Jurkat, Clone E6-1 (cell line): ENCODE data around the gene TMEM38A.
A peak's percentile ranks its signal among the peaks of the same experiment; 100 is the strongest.
"Not testable (repeated sequence)": the region's sequence is repeated elsewhere in the genome, so short reads cannot be mapped to it uniquely, and the experiment has no call there.

ENCODE experiments used
- DNase-seq: peaks from one replicate; pipeline ENCODE4 v3.0.0-alpha.2; 2011; ENCODE audit warnings: low read depth, low spot score
- H3K4me3 ChIP-seq: 2 replicates; pipeline ENCODE4 v1.5.1; 2011; ENCODE audit warnings: mild to moderate bottlenecking, low read length, control low read depth, moderate library complexity

TMEM38A gene

GRCh38 chr19:16668702-16669101, 7.8 kb downstream of the TMEM38A start:
- not testable (repeated sequence) for H3K4me3 ChIP-seq, DNase-seq

GRCh38 chr19:16670291-16670690, 9.4 kb downstream of the TMEM38A start:
- H3K4me3 ChIP-seq: no peak overlapping the region
- DNase-seq: no peak

- no peak for DNase-seq
- no peak overlapping the region for H3K4me3 ChIP-seq
Observed at GRCh38 chr19:16671652-16672274, 10.8 kb downstream of the TMEM38A start.

GRCh38 chr19:16673231-16673630, 12.3 kb downstream of the TMEM38A start:
- no peak for DNase-seq
- H3K4me3 ChIP-seq: no peak overlapping the region

GRCh38 chr19:16673839-16674238, 12.9 kb downstream of the TMEM38A start:
- not testable (repeated sequence) for H3K4me3 ChIP-seq, DNase-seq

- no peak for DNase-seq
Observed at GRCh38 chr19:16676101-16676798, 15.3 kb downstream of the TMEM38A start.

GRCh38 chr19:16677055-16677454, 16.1 kb downstream of the TMEM38A start:
- DNase-seq: no peak
- H3K4me3 ChIP-seq: no peak overlapping the region

More at GRCh38 chr19:16676101-16676798, 15.3 kb downstream of the TMEM38A start:
- H3K4me3 ChIP-seq: no peak overlapping the region

GRCh38 chr19:16678498-16678897, 17.6 kb downstream of the TMEM38A start:
- DNase-seq: no peak
- H3K4me3 ChIP-seq: no peak overlapping the region

GRCh38 chr19:16679811-16680210, 18.9 kb downstream of the TMEM38A start:
- no peak overlapping the region for H3K4me3 ChIP-seq
- DNase-seq: no peak

GRCh38 chr19:16682539-16682938, 21.6 kb downstream of the TMEM38A start:
- no peak for DNase-seq
- no peak overlapping the region for H3K4me3 ChIP-seq

- no peak overlapping the region for H3K4me3 ChIP-seq
- no peak for DNase-seq
Observed at GRCh38 chr19:16684216-16684615, 23.3 kb downstream of the TMEM38A start.

GRCh38 chr19:16688084-16688483, 27.1 kb downstream of the TMEM38A start:
- no peak overlapping the region for H3K4me3 ChIP-seq
- DNase-seq: no peak

GRCh38 chr19:16698914-16699313, 38.0 kb downstream of the TMEM38A start:
- H3K4me3 ChIP-seq: no peak overlapping the region
- DNase-seq: no peak

GRCh38 chr19:16702123-16702522, 41.2 kb downstream of the TMEM38A start:
- H3K4me3 ChIP-seq: no peak overlapping the region
- DNase-seq: no peak

GRCh38 chr19:16703677-16704076, 42.7 kb downstream of the TMEM38A start:
- H3K4me3 ChIP-seq: no peak overlapping the region
- no peak for DNase-seq

- DNase-seq, H3K4me3 ChIP-seq: not testable (repeated sequence)
Observed at GRCh38 chr19:16710870-16711269, 49.9 kb downstream of the TMEM38A start.

- not testable (repeated sequence) for DNase-seq, H3K4me3 ChIP-seq
Observed at GRCh38 chr19:16712295-16712694, 51.4 kb downstream of the TMEM38A start.

- H3K4me3 ChIP-seq: no peak overlapping the region
- DNase-seq: peak; percentile 38
Observed at GRCh38 chr19:16714702-16715287, 53.9 kb downstream of the TMEM38A start.

- DNase-seq: no peak
- no peak overlapping the region for H3K4me3 ChIP-seq
Observed at GRCh38 chr19:16715611-16716010, 54.7 kb downstream of the TMEM38A start.

GRCh38 chr19:16721051-16721450, 60.1 kb downstream of the TMEM38A start:
- no peak overlapping the region for H3K4me3 ChIP-seq
- DNase-seq: no peak
